ENCODE data around the gene ATF6B. TPM values are rescaled to one million over a fixed set of nuclear protein-coding genes. Genes with fewer than 3 reads are reported as not detected.

Gene ATF6B
- total RNA-seq, 1 experiment from 2014 or later, result 45.3 TPM

- peaks cover 0 to 2% of the 10 kb centered on the region in 2 experiments; a peak in 2 of 4 replicates for H3K4me1 Mint-ChIP-seq
- Histone ChIP-seq H3K56ac (ENCODE audit: insufficient read length, low read depth, low read length) (no peak overlapping the region), H3T11ph (ENCODE audit: low read length) (no peak overlapping the region), H2AFZ (ENCODE audit: low read length) (no peak overlapping the region), H3K79me2 (ENCODE audit: insufficient read depth, low read length) (no peaks in the 10 kb centered on the region), H3K9ac (ENCODE audit: extremely low read depth, insufficient read length, low read length) (no peak overlapping the region), H4K91ac (ENCODE audit: insufficient read length, low read depth, low read length) (no peak overlapping the region), H2BK5ac (ENCODE audit: insufficient read length, low read length) (no peak overlapping the region), H3K4me1 (ENCODE audit: insufficient read depth, low read length) (no peaks in the 10 kb centered on the region), H3K4ac (ENCODE audit: low read depth, low read length) (no peak overlapping the region), H2BK12ac (ENCODE audit: insufficient read length, low read depth, low read length) (no peak overlapping the region), H3K23ac (ENCODE audit: insufficient read length, low read depth, low read length) (no peak overlapping the region), H3K18ac (ENCODE audit: insufficient read length, low read depth, low read length) (no peak overlapping the region), H3K4me2 (ENCODE audit: insufficient read depth, insufficient read length, low read length) (no peak overlapping the region), H4K20me1 (ENCODE audit: control insufficient read depth, insufficient read depth, insufficient read length) (no peaks in the 10 kb centered on the region), H2BK20ac (ENCODE audit: low read depth, low read length, poor library complexity, severe bottlenecking) (no peak overlapping the region), H4K8ac (replicated peaks; ENCODE audit: insufficient read length, low read depth, low read length) (no peak overlapping the region), H3K79me1 (ENCODE audit: insufficient read depth, low read depth, low read length, poor library complexity, severe bottlenecking) (no peaks in the 10 kb centered on the region), H3K27me3 (ENCODE audit: insufficient read depth, low read length) (no peaks in the 10 kb centered on the region), H2BK120ac (ENCODE audit: low read depth, low read length, poor library complexity, severe bottlenecking) (no peak overlapping the region), H3K23me2 (ENCODE audit: insufficient read length, low read depth, low read length, poor library complexity, severe bottlenecking) (no peaks in the 10 kb centered on the region), H3K9me3 (ENCODE audit: control insufficient read depth, low read depth, low read length) (no peaks in the 10 kb centered on the region), H3K27ac (ENCODE audit: insufficient read length, low read depth, low read length) (no peak overlapping the region), H2AK5ac (ENCODE audit: insufficient read length, low read length) (no peak overlapping the region), H4K5ac (ENCODE audit: insufficient read length, low read depth, low read length) (no peak overlapping the region), H2BK15ac (ENCODE audit: low read depth, low read length) (no peak overlapping the region), H3K14ac (ENCODE audit: insufficient read depth, low read length) (no peak overlapping the region)
- H3K9me3 Mint-ChIP-seq, result no peaks in the 10 kb centered on the region; a peak in 1 of 5 replicates
- DNase-seq, result no peak
- H3K4me3 Mint-ChIP-seq, result no peak overlapping the region
- H3K36me3 Mint-ChIP-seq (ENCODE audit: insufficient read depth in 1 of 3, low read depth in 3 of 3), result peaks cover 12 to 60% (median 57%) of the 10 kb centered on the region in 3 experiments; a peak in 6 of 7 replicates
- no peaks in the 10 kb centered on the region for H3K27me3 Mint-ChIP-seq (ENCODE audit: low read depth)
- no peak for TF ChIP-seq CTCF (conservative IDR thresholded peaks at IDR 0.05)
- H3K27ac Mint-ChIP-seq, result no peak overlapping the region
- no CpG with 5 or more reads among the region's 9 CpGs for WGBS (ENCODE audit: extremely low coverage, insufficient read length, low lambda C conversion rate)
Measured at GRCh38 chr6:32117461-32117860, 10.6 kb downstream of the ATF6B start.

All from H9 (cell line).